Type B pancreatic cell (in vitro differentiated cells): ENCODE measurements around the gene TTLL10. TPM values are rescaled to one million over a fixed set of nuclear protein-coding genes. Genes with fewer than 3 reads are reported as not detected.

Experiments used
- DNase-seq: peaks from one replicate; pipeline ENCODE4 v3.0.0; 2021; ENCODE audit warnings: mixed read lengths; ENCODE audit not compliant: unreplicated experiment; ENCODE audit errors: extremely low spot score
- H3K27ac Mint-ChIP-seq: 2 replicates; pipeline ENCODE4 v1.8.0; 2021; ENCODE audit warnings: mild to moderate bottlenecking, mixed read lengths
- H3K27me3 Mint-ChIP-seq: 2 replicates; pipeline ENCODE4 v1.8.0; 2021; ENCODE audit warnings: mixed read lengths
- H3K36me3 Mint-ChIP-seq: 2 replicates; pipeline ENCODE4 v1.8.0; 2021; ENCODE audit warnings: mixed read lengths
- H3K4me1 Mint-ChIP-seq: one replicate; pipeline ENCODE4 v1.8.0; 2021; ENCODE audit warnings: mixed read lengths; ENCODE audit not compliant: unreplicated experiment
- H3K4me3 Mint-ChIP-seq: 2 replicates; pipeline ENCODE4 v1.8.0; 2021; ENCODE audit warnings: mild to moderate bottlenecking, mixed read lengths
- H3K9me3 Mint-ChIP-seq: 2 replicates; pipeline ENCODE4 v1.8.0; 2021; ENCODE audit warnings: mixed read lengths
- CTCF ChIP-seq: fragments of 200-600 bp; sonication (generic); conservative IDR thresholded peaks from 2 replicates; pipeline ENCODE4 v1.5.0; 2021; ENCODE audit warnings: antibody characterized with exemption, mild to moderate bottlenecking
- total RNA-seq: library from RNA; stranded (reverse); gene quantifications from 2 replicates; pipeline ENCODE4 v1.2.1, GENCODE V29; 2021; ENCODE audit warnings: low replicate concordance

Gene TTLL10
- total RNA-seq, 1 donor from 2014 or later: 1.4 TPM

- H3K4me3 Mint-ChIP-seq: no peak overlapping the region
- H3K27ac Mint-ChIP-seq: no peak overlapping the region
- no peak for DNase-seq
- TF ChIP-seq CTCF: no peak
- no peaks in the 10 kb centered on the region for H3K27me3 Mint-ChIP-seq
- no peaks in the 10 kb centered on the region for H3K9me3 Mint-ChIP-seq
- no peaks in the 10 kb centered on the region for H3K4me1 Mint-ChIP-seq
- peaks cover 10% of the 10 kb centered on the region for H3K36me3 Mint-ChIP-seq
Observed at GRCh38 chr1:1218524-1219200, 45.0 kb downstream of the TTLL10 start.

- Mint-ChIP-seq H3K4me1 (no peaks in the 10 kb centered on the region), H3K9me3 (no peaks in the 10 kb centered on the region), H3K36me3 (peaks cover 10% of the 10 kb centered on the region), H3K27me3 (no peaks in the 10 kb centered on the region), H3K4me3 (no peak overlapping the region), H3K27ac (no peak overlapping the region)
- no peak for TF ChIP-seq CTCF
- no peak for DNase-seq
Observed at GRCh38 chr1:1219341-1219740, 45.7 kb downstream of the TTLL10 start.

DNA sequence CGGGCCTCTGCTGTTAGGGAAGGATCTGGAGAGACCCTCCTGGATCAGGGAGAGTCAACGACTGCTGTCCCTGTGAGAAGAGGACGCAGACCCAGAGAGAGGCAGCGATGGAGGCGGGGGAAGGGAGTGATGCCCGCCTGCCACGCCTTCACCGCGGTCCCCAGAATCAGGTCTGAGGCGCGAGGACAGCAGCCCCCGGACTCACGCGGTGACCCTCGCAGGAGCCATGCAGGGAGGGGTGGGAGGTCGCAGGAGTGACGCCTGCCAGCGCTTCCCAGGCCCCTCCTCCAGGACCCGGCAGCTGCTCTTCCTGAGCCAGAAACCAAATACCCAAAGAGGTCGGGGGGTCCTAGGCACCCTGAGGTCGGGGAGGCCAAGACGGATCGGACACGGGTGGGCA is 46.5 kb downstream of the TTLL10 start:
- no peaks in the 10 kb centered on the region for H3K27me3 Mint-ChIP-seq
- no peak overlapping the region for H3K27ac Mint-ChIP-seq
- no peaks in the 10 kb centered on the region for H3K9me3 Mint-ChIP-seq
- DNase-seq: no peak
- H3K4me1 Mint-ChIP-seq: no peaks in the 10 kb centered on the region
- no peak overlapping the region for H3K4me3 Mint-ChIP-seq
- TF ChIP-seq CTCF: no peak
- peaks cover 10% of the 10 kb centered on the region for H3K36me3 Mint-ChIP-seq

DNA sequence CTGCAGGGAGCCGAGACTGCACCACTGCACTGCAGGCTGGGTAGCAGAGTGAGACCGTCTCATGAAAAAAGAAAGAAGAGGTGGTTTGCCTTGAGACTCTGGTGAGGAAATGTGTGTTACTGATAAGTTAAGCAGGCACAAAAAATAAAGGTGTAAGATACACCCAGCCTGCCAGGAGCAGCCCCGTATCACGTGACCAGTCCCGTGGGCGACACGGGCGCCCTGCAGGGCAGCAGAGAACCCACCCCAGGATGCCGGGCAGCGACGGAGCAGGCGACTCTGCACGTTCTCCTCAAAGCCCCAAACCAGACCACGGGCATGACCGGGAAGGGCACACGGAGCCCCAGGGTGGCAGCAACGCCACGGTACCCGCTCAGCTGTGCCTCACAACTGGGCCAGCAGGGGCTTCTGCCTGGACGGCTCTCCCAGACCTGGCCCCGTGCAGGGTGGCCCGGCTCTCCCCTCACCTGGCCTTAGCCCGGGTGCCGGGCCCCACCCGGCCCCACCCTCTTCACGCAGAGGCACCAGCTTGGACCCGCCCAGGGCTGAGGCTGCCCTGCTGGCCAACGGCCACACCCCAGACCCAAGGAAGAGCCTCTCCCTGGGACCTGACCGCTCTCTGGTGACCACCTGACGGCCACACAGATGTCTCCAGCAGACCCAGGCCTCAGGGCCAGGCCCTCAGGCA is 48.4 kb downstream of the TTLL10 start:
- Mint-ChIP-seq H3K9me3 (no peaks in the 10 kb centered on the region), H3K4me3 (no peak overlapping the region), H3K36me3 (peaks cover 14% of the 10 kb centered on the region), H3K27me3 (no peaks in the 10 kb centered on the region), H3K27ac (no peak overlapping the region), H3K4me1 (no peaks in the 10 kb centered on the region)
- TF ChIP-seq CTCF: no peak
- DNase-seq: no peak

DNA sequence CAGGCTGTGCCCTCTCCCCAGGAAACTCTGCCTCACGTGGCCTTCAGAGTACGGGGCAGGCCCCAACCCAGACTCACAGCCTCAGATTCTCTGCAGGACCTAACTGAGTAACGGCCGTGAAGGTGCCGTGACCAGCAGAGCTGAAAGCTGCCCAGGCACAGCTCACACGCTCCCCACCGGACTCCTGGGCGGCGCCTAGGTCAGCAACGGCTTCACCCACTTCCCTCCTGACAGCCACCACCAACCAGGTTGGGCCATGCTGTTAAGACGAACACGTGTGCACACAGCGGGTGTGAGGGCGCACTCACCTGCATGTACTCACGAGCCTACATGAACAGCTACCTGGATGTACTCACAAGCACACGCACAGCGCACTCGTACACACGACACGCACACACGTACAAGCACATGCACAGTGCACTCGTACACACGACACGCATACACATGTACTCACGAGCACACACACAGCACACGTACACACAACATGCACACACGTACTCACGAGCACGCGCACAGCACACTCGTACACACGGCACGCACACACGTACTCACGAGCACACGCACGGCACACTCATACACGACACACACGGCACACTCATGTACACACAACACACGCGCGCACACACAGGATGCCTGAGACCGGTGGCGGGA is 49.0 kb downstream of the TTLL10 start:
- no peak overlapping the region for H3K4me3 Mint-ChIP-seq
- DNase-seq: no peak
- H3K27ac Mint-ChIP-seq: no peak overlapping the region
- H3K36me3 Mint-ChIP-seq: peaks cover 14% of the 10 kb centered on the region
- no peaks in the 10 kb centered on the region for H3K9me3 Mint-ChIP-seq
- no peaks in the 10 kb centered on the region for H3K27me3 Mint-ChIP-seq
- H3K4me1 Mint-ChIP-seq: no peaks in the 10 kb centered on the region
- TF ChIP-seq CTCF: no peak
